ENCODE results near the gene CCDC160. TPM values are rescaled to one million over a fixed set of nuclear protein-coding genes. Genes with fewer than 3 reads are reported as not detected.

CCDC160 gene
- total and polyA plus RNA-seq, 2 of the 4 experiments (the other 2 are of a cell fraction): not detected

DNA sequence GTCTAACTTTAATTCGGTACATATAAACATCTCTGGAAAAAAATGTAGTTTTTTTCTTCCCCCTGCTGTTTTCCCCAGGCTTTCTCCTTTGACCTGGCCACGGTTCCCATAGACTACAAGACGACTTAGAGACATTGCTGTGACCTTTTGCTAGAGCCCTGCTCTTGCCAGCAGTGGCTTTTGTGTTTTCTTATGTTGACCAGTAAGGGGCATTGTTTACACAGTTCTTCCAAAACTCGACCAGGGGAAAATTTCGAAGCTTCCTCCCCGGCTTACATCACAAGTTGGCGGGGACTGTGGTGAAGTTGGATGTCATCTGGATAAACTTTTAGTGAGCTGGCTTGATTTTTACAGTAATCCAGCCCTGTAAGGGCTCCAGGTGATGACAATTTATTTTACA is 9.3 kb downstream of the CCDC160 start:
- H4K91ac ChIP-seq (ENCODE audit: insufficient read depth, low read depth, low read length): no peak overlapping the region
- no peak overlapping the region for H3K4me2 ChIP-seq (ENCODE audit: low read depth, low read length)
- H3K36me3 ChIP-seq (ENCODE audit: control insufficient read depth, insufficient read depth, low read length): no peaks in the 10 kb centered on the region
- in situ Hi-C loops (cut with MboI; ENCODE audit: low sequenced_read_pairs) (no loop called here), dilution Hi-C loops (cut with HindIII; ENCODE audit: low sequenced_read_pairs, unreplicated experiment) (no loop called here), intact Hi-C loops (cut with micrococcal nuclease) (no loop called here)
- BruUV-seq (replicated peaks): no TSS peak
- H3K27ac ChIP-seq (ENCODE audit: insufficient read depth, low read length): no peak overlapping the region
- no peak overlapping the region for H2BK20ac ChIP-seq (ENCODE audit: low read depth, low read length)
- H3K23ac ChIP-seq (ENCODE audit: low read depth, low read length): no peak overlapping the region
- no peak overlapping the region for H3K14ac ChIP-seq (replicated peaks; ENCODE audit: low read depth, low read length)
- POLR2A ChIA-PET (ENCODE audit: unreplicated experiment): no interaction called here
- no peak overlapping the region for H3K4me3 ChIP-seq (ENCODE audit: insufficient read depth, low read depth, low read length)
- no peak overlapping the region for H4K8ac ChIP-seq (ENCODE audit: low read depth in 2 of 2, low read length in 2 of 2)
- ATAC-seq (ENCODE audit: low read depth) (no peak), DNase-seq (no peak)
- H3K4ac ChIP-seq (ENCODE audit: low read depth, low read length): no peak overlapping the region
- no peak overlapping the region for H3K18ac ChIP-seq (ENCODE audit: low read depth, low read length)
- no peaks in the 10 kb centered on the region for H3K9me3 ChIP-seq (ENCODE audit: control insufficient read depth, insufficient read depth, low read length)
- no peaks in the 10 kb centered on the region; the same call in 1 of the 2 replicates for H3K4me1 ChIP-seq (ENCODE audit: control insufficient read depth, insufficient read depth, low read length)
- TF ChIP-seq, protein P1, sequence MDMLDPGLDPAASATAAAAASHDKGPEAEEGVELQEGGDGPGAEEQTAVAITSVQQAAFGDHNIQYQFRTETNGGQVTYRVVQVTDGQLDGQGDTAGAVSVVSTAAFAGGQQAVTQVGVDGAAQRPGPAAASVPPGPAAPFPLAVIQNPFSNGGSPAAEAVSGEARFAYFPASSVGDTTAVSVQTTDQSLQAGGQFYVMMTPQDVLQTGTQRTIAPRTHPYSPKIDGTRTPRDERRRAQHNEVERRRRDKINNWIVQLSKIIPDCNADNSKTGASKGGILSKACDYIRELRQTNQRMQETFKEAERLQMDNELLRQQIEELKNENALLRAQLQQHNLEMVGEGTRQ (IDR thresholded peaks at IDR 0.05; ENCODE audit: low read depth, low read length): no peak
- TF ChIP-seq RAD21 (IDR thresholded peaks at IDR 0.05; ENCODE audit: low read length) (no peak), BHLHE40 (IDR thresholded peaks at IDR 0.05; ENCODE audit: low read depth, low read length) (no peak), MXI1 (IDR thresholded peaks at IDR 0.05; ENCODE audit: borderline replicate concordance, low read depth, low read length) (no peak), RCOR1 (IDR thresholded peaks at IDR 0.05; ENCODE audit: insufficient replicate concordance, low read length) (no peak), SMC3 (IDR thresholded peaks at IDR 0.05; ENCODE audit: low read depth, low read length) (no peak), MAFK (IDR thresholded peaks at IDR 0.05; ENCODE audit: low read depth, low read length) (no peak)
- TF ChIP-seq, protein P2, sequence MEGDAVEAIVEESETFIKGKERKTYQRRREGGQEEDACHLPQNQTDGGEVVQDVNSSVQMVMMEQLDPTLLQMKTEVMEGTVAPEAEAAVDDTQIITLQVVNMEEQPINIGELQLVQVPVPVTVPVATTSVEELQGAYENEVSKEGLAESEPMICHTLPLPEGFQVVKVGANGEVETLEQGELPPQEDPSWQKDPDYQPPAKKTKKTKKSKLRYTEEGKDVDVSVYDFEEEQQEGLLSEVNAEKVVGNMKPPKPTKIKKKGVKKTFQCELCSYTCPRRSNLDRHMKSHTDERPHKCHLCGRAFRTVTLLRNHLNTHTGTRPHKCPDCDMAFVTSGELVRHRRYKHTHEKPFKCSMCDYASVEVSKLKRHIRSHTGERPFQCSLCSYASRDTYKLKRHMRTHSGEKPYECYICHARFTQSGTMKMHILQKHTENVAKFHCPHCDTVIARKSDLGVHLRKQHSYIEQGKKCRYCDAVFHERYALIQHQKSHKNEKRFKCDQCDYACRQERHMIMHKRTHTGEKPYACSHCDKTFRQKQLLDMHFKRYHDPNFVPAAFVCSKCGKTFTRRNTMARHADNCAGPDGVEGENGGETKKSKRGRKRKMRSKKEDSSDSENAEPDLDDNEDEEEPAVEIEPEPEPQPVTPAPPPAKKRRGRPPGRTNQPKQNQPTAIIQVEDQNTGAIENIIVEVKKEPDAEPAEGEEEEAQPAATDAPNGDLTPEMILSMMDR (conservative IDR thresholded peaks at IDR 0.05; ENCODE audit: low read depth, low read length): no peak
- TF ChIP-seq, protein P3, sequence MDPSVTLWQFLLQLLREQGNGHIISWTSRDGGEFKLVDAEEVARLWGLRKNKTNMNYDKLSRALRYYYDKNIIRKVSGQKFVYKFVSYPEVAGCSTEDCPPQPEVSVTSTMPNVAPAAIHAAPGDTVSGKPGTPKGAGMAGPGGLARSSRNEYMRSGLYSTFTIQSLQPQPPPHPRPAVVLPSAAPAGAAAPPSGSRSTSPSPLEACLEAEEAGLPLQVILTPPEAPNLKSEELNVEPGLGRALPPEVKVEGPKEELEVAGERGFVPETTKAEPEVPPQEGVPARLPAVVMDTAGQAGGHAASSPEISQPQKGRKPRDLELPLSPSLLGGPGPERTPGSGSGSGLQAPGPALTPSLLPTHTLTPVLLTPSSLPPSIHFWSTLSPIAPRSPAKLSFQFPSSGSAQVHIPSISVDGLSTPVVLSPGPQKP (IDR thresholded peaks at IDR 0.05; ENCODE audit: borderline replicate concordance, low read depth, low read length): no peak
- H3K79me1 ChIP-seq (ENCODE audit: low read depth in 1 of 2, low read length in 2 of 2): no peaks in the 10 kb centered on the region
- H2BK15ac ChIP-seq (ENCODE audit: low read depth, low read length): no peak overlapping the region
- H3K9me1 ChIP-seq (ENCODE audit: insufficient read depth, low read length): no peaks in the 10 kb centered on the region
- no peak overlapping the region for H4K5ac ChIP-seq (ENCODE audit: low read depth, low read length)
- H3K9ac ChIP-seq (ENCODE audit: low read depth, low read length): no peak overlapping the region
- H4K20me1 ChIP-seq (ENCODE audit: insufficient read depth, low read length): no peaks in the 10 kb centered on the region
- H2BK5ac ChIP-seq (ENCODE audit: low read depth, low read length, poor library complexity, severe bottlenecking): no peak overlapping the region
- H2AK9ac ChIP-seq (replicated peaks; ENCODE audit: low read depth, low read length, poor library complexity): no peak overlapping the region
- WGBS, 2 experiments (ENCODE audit: extremely low coverage in 2 of 2, insufficient read length in 1 of 2): no CpG with 5 or more reads among the region's 7 CpGs
- H3K56ac ChIP-seq (ENCODE audit: extremely low read depth, insufficient read depth, low read length): no peak overlapping the region
- CTCF ChIA-PET: no interaction called here
- no peak overlapping the region for H2BK120ac ChIP-seq (ENCODE audit: low read depth, low read length)
- H2AFZ ChIP-seq (replicated peaks; ENCODE audit: low read length, poor library complexity): no peak overlapping the region
- H2AK5ac ChIP-seq (ENCODE audit: low read depth, low read length): no peak overlapping the region
- H3K27me3 ChIP-seq (ENCODE audit: control insufficient read depth, insufficient read depth, low read length): peaks cover 1% of the 10 kb centered on the region; the same call in 1 of the 2 replicates
